HFFc6 (cell line): ENCODE measurements around the gene AKT2. TPM values are rescaled to one million over a fixed set of nuclear protein-coding genes. Genes with fewer than 3 reads are reported as not detected.

Source experiments
- DNase-seq: peaks from one replicate; pipeline ENCODE4 v3.0.0-alpha.2; 2018
- H3K27ac Mint-ChIP-seq: 2 replicates; pipeline ENCODE4 v1.8.0; 2020; ENCODE audit warnings: mild to moderate bottlenecking, mixed read lengths
- H3K27me3 Mint-ChIP-seq: 2 replicates; pipeline ENCODE4 v1.8.0; 2021; ENCODE audit warnings: mild to moderate bottlenecking, moderate library complexity, mixed read lengths; ENCODE audit not compliant: insufficient read depth
- H3K36me3 Mint-ChIP-seq: 2 replicates; pipeline ENCODE4 v1.8.0; 2021; ENCODE audit warnings: low read depth, mixed read lengths
- H3K4me1 Mint-ChIP-seq: 2 replicates; pipeline ENCODE4 v1.8.0; 2020; ENCODE audit warnings: low read depth, mixed read lengths
- H3K4me3 Mint-ChIP-seq: 2 replicates; pipeline ENCODE4 v1.8.0; 2020; ENCODE audit warnings: mild to moderate bottlenecking, moderate library complexity, mixed read lengths
- H3K9me3 Mint-ChIP-seq: 2 replicates; pipeline ENCODE4 v1.8.0; 2020; ENCODE audit warnings: mild to moderate bottlenecking, mixed read lengths
- CTCF ChIP-seq: fragments of 200-600 bp; sonication (generic); IDR thresholded peaks from 2 replicates; pipeline ENCODE4 v1.5.0; 2021; ENCODE audit warnings: antibody characterized with exemption, mild to moderate bottlenecking
- total RNA-seq, 6 experiments: library from RNA; stranded (reverse); fragmentation: NEBNext Ultra II Directional; extraction: Animal tissue kit (Norgen Biotek cat#: 25700); gene quantifications; 2 replicates in 1 of 6; 3 replicates in 5 of 6; pipeline ENCODE4 v1.2.3, GENCODE V29; 2021

The AKT2 gene
- total RNA-seq, 6 experiments from 2014 or later, result 128 to 133 (median 130) TPM

- Mint-ChIP-seq H3K4me3 (no peak overlapping the region), H3K36me3 (no peaks in the 10 kb centered on the region), H3K27me3 (no peaks in the 10 kb centered on the region), H3K4me1 (peaks cover 26% of the 10 kb centered on the region), H3K9me3 (no peaks in the 10 kb centered on the region), H3K27ac (no peak overlapping the region)
- DNase-seq, result no peak
- no peak for TF ChIP-seq CTCF
Measured at GRCh38 chr19:40277356-40278059, 7.6 kb downstream of the AKT2 start.

- H3K4me1 Mint-ChIP-seq, result peaks cover 18% of the 10 kb centered on the region; the same call in 1 of the 2 replicates
- no peak overlapping the region for H3K4me3 Mint-ChIP-seq
- H3K9me3 Mint-ChIP-seq, result no peaks in the 10 kb centered on the region
- no peak overlapping the region for H3K27ac Mint-ChIP-seq
- no peaks in the 10 kb centered on the region for H3K36me3 Mint-ChIP-seq
- TF ChIP-seq CTCF, result no peak
- H3K27me3 Mint-ChIP-seq, result no peaks in the 10 kb centered on the region
- no peak for DNase-seq
Measured at GRCh38 chr19:40274585-40275544, 10.3 kb downstream of the AKT2 start.

- no peaks in the 10 kb centered on the region for H3K9me3 Mint-ChIP-seq
- H3K27me3 Mint-ChIP-seq, result no peaks in the 10 kb centered on the region
- no peak overlapping the region for H3K4me3 Mint-ChIP-seq
- DNase-seq, result no peak
- peaks cover 18% of the 10 kb centered on the region; the same call in 1 of the 2 replicates for H3K4me1 Mint-ChIP-seq
- no peak for TF ChIP-seq CTCF
- no peaks in the 10 kb centered on the region for H3K36me3 Mint-ChIP-seq
- H3K27ac Mint-ChIP-seq, result no peak overlapping the region
Measured at GRCh38 chr19:40273469-40274360, 11.4 kb downstream of the AKT2 start.

- no peak for TF ChIP-seq CTCF
- H3K4me1 Mint-ChIP-seq, result peaks cover 11% of the 10 kb centered on the region; the same call in 1 of the 2 replicates
- no peaks in the 10 kb centered on the region for H3K36me3 Mint-ChIP-seq
- no peaks in the 10 kb centered on the region for H3K9me3 Mint-ChIP-seq
- no peak overlapping the region for H3K27ac Mint-ChIP-seq
- DNase-seq, result no peak
- no peak overlapping the region for H3K4me3 Mint-ChIP-seq
- H3K27me3 Mint-ChIP-seq, result no peaks in the 10 kb centered on the region
Measured at GRCh38 chr19:40272261-40272660, 12.9 kb downstream of the AKT2 start.

GRCh38 chr19:40271706-40272105 is 13.4 kb downstream of the AKT2 start:
- Mint-ChIP-seq H3K36me3 (no peaks in the 10 kb centered on the region), H3K27me3 (no peaks in the 10 kb centered on the region), H3K9me3 (no peaks in the 10 kb centered on the region), H3K4me1 (peaks cover 11% of the 10 kb centered on the region; the same call in 1 of the 2 replicates), H3K4me3 (no peak overlapping the region), H3K27ac (no peak overlapping the region)
- no peak for TF ChIP-seq CTCF
- no peak for DNase-seq
